Measurements from ENCODE around the gene ZP1.

The ZP1 gene

DNA sequence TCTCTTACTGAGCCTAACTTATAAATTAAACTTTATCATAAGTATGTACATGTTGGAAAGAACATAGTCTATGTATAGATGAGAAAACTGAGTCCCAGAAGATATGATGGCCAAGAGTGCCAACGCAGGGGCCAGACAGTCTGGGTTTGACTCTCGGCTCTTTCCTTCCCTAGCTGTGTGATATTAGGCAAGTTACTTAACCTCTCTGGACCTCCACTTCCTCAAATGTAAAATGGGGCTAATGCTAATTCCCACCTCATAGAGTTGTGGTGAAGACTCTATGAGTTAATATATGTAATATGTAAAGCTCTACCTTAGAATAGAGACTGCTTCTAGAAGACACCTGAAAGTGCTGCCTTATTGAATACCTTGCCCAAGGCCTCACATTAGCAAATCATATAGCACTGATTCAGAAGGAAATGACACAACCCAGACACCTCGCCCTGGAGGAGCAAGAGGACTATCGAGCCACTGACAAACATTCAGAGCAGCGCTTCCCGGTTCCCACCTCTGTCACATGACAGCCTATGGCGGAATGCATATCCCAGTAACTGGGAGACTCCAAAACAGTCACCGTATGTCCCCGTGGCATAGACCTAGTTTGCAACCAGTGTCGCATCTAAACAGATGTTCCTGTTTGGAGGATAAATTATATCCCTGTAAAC is 36.7 kb upstream of the ZP1 start:
- in situ Hi-C loops (cut with HindIII; ENCODE audit: low sequenced_read_pairs), result no loop called here
- DNase-seq (ENCODE audit: low read depth), result no peak
- TF ChIP-seq, protein P1, sequence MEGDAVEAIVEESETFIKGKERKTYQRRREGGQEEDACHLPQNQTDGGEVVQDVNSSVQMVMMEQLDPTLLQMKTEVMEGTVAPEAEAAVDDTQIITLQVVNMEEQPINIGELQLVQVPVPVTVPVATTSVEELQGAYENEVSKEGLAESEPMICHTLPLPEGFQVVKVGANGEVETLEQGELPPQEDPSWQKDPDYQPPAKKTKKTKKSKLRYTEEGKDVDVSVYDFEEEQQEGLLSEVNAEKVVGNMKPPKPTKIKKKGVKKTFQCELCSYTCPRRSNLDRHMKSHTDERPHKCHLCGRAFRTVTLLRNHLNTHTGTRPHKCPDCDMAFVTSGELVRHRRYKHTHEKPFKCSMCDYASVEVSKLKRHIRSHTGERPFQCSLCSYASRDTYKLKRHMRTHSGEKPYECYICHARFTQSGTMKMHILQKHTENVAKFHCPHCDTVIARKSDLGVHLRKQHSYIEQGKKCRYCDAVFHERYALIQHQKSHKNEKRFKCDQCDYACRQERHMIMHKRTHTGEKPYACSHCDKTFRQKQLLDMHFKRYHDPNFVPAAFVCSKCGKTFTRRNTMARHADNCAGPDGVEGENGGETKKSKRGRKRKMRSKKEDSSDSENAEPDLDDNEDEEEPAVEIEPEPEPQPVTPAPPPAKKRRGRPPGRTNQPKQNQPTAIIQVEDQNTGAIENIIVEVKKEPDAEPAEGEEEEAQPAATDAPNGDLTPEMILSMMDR (IDR thresholded peaks at IDR 0.05; ENCODE audit: low read depth, low read length, missing control alignments), result no peak
- H3K4me3 ChIP-seq (ENCODE audit: low read depth, low read length), result no peak overlapping the region

DNA sequence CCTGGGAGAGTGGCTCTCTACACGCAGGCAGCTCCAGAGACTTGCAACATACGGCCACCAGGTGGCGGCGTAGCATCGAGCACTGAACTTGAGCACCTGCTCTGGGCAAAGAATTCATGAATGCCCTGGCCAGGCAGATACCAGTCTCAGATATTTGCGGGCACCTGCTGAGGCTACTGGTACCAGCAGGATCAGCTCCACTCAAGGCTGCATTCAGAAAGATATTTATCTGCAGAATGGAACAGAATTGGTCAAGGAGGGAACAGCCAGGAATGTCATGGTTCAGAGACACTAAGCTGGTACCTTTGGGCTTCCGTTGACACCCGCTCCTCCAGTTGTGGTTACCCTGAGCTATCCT is 36.2 kb upstream of the ZP1 start:
- in situ Hi-C loops (cut with HindIII; ENCODE audit: low sequenced_read_pairs), result no loop called here

DNA sequence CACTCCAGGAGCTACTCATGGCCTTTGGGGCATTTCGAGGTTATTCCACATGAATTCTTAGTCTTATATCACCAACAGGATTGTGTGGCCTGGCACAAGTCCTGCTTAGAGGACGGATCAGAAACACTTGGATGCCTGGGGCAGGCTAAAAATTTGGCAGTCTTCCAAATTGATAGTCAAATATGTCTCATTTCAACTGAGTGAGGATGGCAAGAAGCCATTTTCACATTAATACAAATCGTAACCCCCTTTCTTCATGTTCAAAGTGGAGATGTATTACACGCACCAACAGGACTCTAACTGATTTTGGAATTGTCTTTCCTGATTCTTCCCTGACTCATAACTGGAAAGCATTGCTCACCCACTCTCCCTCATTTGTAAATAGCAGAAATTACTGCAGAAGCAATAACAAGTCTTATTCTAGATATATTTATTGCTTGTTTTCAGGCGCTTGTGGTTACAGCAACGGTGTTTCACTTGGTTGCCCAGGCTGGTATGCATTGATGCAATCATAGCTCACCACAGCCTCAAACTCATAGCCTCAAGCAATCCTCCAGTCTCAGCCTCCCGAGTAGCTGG is 35.8 kb upstream of the ZP1 start:
- TF ChIP-seq, protein P1 (IDR thresholded peaks at IDR 0.05; ENCODE audit: low read depth, low read length, missing control alignments), result no peak
- in situ Hi-C loops (cut with HindIII; ENCODE audit: low sequenced_read_pairs), result no loop called here
- H3K4me3 ChIP-seq (ENCODE audit: low read depth, low read length), result no peak overlapping the region
- no peak for DNase-seq (ENCODE audit: low read depth)

More for the DNA sequence above, 36.2 kb upstream of the ZP1 start:
- H3K4me3 ChIP-seq (ENCODE audit: low read depth, low read length), result no peak overlapping the region
- TF ChIP-seq, protein P1 (IDR thresholded peaks at IDR 0.05; ENCODE audit: low read depth, low read length, missing control alignments), result peak; percentile 92
- DNase-seq (ENCODE audit: low read depth), result peak; percentile 60

DNA sequence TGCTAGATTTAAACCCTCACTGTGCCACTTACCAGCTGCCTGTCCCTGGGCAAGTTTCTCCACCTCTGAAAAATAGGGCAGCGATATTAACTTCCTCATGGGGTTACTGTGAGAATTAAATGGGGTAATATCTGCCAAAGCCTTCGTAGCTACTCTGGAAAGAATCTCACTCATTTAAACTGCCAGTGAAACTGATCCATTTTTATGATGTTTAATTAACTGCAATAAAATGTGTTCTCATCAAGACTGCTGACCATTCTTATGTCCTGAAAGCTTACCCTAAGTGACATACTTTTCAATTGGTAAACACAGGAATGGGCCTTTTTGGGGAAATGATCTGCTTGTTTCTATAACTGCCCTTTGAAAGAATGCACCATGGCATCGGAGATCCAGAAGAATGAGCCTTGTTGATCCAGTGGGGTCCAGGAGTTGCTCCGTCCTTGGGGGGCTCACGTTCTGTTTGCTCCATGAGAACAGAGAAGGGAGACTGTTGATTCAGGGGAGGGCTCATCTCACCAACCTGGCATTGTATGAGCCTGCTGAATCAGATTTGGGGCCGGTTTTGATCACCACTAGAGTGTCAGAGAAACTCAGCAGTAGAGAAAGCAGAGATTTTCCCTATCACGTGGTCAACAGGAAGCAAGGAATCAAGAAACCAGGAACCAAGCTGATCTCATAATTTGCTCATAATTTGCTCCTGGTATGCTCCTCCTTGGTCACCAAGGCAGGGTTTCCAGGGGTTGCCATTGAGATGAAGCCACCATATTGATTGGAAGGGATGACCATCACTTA is 32.4 kb upstream of the ZP1 start:
- in situ Hi-C loops (cut with HindIII; ENCODE audit: low sequenced_read_pairs), result no loop called here
- TF ChIP-seq, protein P1 (IDR thresholded peaks at IDR 0.05; ENCODE audit: low read depth, low read length, missing control alignments), result no peak
- no peak overlapping the region for H3K4me3 ChIP-seq (ENCODE audit: low read depth, low read length)
- DNase-seq (ENCODE audit: low read depth), result no peak

DNA sequence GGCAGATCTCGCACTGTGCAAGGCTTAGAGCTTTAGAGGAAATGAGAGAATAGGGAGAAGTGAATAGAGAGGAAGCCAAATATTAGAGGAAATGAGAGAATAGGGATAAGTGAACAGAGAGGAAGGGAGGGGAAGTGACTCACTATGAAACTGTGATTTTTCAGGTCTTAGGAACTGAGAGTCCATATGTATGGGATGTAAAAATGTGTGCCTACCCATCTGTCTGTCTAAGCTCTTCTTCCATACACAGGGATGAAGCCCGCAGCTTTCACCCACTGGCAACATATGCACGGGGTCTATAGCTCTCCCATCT is 31.9 kb upstream of the ZP1 start:
- DNase-seq (ENCODE audit: low read depth), result no peak
- in situ Hi-C loops (cut with HindIII; ENCODE audit: low sequenced_read_pairs), result no loop called here
- no peak overlapping the region for H3K4me3 ChIP-seq (ENCODE audit: low read depth, low read length)
- TF ChIP-seq, protein P1 (IDR thresholded peaks at IDR 0.05; ENCODE audit: low read depth, low read length, missing control alignments), result no peak

DNA sequence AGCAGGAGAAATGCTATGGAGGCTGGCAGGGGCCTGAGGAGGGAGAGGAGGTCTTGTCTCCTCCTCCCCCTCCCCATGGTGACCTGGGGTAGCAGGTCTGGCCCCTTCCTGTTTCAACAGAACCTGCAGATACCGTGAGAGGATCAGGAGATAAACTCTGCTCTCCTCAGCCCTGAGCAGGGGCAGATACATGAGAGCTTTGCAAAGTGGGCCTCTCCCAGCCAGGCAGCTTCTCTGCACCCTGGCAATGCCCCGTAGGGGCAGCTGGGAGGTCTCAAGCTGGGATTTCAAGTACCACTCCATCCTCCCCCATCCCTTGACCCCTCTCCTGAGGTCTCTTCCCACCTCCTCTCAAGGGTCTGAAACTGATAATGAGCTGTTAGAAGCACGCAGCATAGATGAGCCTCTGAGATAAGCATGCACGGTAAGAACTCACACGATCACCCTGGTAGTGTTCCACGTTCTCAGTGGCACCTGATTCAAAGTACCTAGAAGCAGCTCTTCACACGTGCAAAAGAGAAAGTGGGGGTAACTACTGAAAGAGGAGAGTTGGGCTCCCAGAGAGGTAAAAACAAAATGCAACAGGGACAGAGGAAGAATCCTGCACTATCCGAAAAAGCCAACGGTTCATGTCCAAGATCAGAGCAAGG is 30.4 kb upstream of the ZP1 start:
- H3K4me3 ChIP-seq (ENCODE audit: low read depth, low read length), result no peak overlapping the region
- DNase-seq (ENCODE audit: low read depth), result no peak
- TF ChIP-seq, protein P1 (IDR thresholded peaks at IDR 0.05; ENCODE audit: low read depth, low read length, missing control alignments), result no peak
- in situ Hi-C loops (cut with HindIII; ENCODE audit: low sequenced_read_pairs), result no loop called here

Data from astrocyte of the cerebellum (primary cell).